Measurements from ENCODE around the gene CAMKK2.
"Not testable (repeated sequence)": the region's sequence is repeated elsewhere in the genome, so short reads cannot be mapped to it uniquely, and the experiment has no call there.

The CAMKK2 gene

GRCh38 chr12:121279071-121279375, 17.5 kb downstream of the CAMKK2 start:
- no peak for DNase-seq (ENCODE audit: low read depth)

DNA sequence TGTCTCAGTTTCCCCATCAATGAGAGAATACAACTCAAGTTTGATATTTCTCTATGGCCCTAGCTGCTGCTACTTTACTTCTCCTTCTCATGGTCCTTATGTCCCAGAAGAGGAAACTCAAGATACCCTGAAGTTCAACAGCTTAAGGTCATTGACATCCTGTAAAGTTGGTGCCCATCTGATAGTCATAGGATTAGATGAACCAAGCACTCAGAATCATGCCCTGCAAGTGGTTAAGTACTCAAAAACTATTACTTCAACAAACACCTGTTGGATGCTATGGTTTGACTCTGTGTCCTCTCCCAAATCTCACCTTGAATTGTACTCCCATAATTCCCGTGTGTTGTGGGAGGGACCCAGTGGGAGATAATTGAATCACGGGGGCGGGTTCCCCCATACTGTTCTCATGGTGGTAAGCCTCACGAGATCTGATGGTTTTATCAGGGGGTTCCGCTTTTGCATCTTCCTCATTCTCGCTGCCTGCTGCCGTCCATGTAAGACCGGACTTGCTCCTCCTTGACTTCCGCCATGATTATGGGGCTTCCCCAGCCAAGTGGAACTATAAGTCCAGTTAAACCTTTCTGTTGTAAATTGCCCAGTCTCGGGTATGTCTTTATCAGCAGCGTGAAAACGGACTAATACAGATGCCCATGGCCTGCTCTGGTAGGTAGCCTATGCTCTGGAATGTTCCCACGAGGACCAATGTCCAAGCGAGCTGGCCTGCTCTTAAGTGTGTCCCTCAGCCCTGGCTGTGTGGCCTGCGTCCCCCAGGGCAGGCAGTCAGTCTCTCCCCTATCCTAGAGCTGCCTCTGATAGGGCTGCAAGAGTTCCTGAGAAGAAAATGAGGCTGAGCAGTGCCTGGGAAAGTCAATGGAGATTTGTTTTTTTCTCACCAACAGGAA, 18.1 kb downstream of the CAMKK2 start:
- DNase-seq (ENCODE audit: low read depth), result no peak

DNA sequence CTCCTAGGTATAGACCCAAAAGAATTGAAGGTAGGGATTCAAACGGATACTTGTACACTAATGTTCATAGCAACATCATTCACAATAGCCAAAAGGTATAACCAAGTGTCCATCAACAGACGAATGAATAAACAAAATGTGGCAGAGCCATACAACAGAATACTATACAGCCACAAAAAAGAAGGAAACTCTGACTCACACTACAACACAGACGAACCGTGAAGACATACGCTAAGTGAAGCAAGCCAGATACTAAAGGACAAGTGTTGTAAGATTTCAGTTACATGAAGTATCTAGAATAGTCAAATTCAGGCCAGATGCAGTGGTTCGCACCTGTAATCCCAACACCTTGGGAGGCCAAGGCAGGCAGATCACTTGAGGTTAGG, 19.1 kb downstream of the CAMKK2 start:
- no peak for DNase-seq (ENCODE audit: low read depth)

DNA sequence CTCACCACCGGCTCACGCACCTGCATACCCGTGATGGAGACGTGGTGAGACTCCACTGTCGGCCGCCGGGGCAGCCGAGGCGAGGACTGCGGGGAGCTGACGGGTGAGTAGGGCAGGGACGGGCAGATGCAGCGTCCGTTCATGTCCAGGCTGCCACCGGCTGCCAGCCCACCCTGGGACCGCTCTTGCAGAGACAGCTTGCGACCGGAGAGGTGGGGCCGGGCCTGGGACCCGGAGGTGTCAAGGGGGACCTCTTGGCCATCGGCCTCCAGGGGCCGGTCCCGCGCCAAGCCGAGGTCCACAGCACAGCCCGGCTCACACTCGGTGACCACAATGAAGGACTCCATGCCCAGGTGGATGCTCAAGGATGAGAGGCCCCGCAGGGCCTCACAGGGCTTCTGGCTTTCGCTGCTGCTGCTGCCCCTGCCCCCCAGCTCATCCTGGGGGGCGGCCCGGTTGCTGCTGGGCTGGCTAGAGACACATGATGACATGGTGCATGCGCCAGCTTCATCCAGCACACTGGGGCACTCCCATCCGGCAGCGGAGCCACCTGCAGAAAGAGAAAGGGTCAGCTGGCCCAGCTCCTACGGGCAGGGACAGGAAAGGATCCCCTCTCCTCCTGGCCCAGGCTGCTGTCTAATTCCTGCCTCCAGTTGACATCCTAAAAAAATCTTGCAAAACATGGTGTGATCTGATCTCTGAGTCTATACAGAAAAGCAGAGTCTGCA, 22.3 kb downstream of the CAMKK2 start:
- DNase-seq (ENCODE audit: low read depth), result no peak

- no peak for DNase-seq (ENCODE audit: low read depth)
These were observed 23.1 kb downstream of the CAMKK2 start for GRCh38 chr12:121273364-121273896.

DNA sequence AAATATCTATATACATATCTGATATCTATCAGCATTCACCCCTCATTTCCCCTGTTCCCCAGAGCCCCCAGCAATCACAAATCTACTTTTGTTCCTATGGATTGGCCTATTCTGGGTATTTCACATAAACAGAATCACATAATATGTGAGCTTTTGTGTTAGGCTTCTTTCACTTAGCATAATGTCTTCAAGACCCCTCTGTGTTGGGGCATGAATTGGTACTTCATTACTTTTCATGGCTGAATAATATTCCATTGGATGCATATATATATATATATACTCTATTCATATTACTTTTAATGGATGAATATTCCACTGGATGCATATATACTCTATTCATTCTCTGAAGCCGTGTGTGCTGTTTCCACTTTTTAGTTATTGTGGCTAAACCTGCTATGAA, 28.7 kb downstream of the CAMKK2 start:
- no peak for DNase-seq (ENCODE audit: low read depth)

DNA sequence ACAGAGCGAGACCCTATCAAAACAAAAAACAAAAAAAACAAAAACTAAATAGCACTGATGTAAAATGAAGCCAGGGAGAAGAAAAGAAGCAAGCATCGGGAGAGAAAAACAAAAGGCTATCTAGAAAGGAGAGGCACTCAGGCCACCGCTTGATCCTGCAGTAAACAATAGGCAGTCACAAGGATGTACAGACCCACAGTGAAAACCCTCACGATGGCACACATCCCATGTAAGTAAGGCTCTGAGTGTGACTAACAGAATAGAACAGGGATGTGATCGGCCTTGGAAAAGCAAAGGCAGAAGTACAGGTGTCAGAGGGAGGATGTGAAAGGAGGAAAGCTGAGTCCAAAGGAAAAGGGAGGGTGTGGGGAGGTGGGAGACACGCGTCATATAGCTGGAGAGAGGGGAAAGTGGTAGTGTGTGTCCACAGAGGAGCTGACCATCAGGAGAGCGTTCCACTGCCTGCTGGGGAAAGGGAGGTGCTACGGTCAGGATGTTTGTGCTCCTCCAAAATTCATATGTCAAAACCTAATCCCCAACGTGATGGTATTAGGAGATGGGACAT, 31.5 kb downstream of the CAMKK2 start:
- DNase-seq (ENCODE audit: low read depth), result no peak

GRCh38 chr12:121264135-121264534, 32.4 kb downstream of the CAMKK2 start:
- DNase-seq (ENCODE audit: low read depth), result no peak

DNA sequence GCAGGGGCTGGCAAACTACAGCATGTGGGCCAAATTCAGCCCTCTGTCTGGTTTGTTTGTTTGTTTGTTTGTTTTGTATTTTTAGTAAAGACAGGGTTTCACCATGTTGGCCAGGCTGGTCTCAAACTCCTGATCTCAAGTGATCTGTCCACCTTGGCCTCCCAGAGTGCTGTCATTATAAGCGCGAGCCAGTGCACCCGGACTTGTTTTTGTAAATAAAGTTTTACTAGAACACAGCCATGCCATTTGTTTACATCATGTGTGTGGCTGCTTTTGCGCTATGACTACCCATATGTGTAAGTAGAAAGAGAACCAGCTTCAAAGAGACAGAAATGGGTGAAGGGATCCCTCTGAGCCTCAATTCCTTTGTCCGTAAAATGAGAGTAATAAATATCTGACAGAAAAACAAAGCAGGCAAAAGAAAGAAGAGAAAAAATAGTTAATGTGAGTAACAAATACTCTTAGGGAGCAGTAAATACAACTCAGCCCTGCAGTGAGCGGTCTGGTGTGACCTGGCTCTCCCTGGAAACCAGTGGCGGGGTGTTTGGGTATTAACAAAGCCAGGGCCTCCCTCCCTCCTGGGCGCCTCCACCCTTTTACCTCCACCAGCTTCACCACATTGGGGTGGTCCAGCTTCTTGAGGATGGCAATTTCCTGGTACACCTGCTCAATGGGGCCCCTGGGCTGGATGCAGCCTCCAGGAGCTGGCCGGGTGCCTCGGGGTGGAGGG, 33.1 kb downstream of the CAMKK2 start:
- no peak for DNase-seq (ENCODE audit: low read depth)

GRCh38 chr12:121261398-121261797, 35.1 kb downstream of the CAMKK2 start:
- DNase-seq (ENCODE audit: low read depth), result no peak

- no peak for DNase-seq (ENCODE audit: low read depth)
These were observed 36.4 kb downstream of the CAMKK2 start for GRCh38 chr12:121260091-121260490.

- DNase-seq (ENCODE audit: low read depth), result no peak
These were observed 37.4 kb downstream of the CAMKK2 start for GRCh38 chr12:121259074-121259473.

DNA sequence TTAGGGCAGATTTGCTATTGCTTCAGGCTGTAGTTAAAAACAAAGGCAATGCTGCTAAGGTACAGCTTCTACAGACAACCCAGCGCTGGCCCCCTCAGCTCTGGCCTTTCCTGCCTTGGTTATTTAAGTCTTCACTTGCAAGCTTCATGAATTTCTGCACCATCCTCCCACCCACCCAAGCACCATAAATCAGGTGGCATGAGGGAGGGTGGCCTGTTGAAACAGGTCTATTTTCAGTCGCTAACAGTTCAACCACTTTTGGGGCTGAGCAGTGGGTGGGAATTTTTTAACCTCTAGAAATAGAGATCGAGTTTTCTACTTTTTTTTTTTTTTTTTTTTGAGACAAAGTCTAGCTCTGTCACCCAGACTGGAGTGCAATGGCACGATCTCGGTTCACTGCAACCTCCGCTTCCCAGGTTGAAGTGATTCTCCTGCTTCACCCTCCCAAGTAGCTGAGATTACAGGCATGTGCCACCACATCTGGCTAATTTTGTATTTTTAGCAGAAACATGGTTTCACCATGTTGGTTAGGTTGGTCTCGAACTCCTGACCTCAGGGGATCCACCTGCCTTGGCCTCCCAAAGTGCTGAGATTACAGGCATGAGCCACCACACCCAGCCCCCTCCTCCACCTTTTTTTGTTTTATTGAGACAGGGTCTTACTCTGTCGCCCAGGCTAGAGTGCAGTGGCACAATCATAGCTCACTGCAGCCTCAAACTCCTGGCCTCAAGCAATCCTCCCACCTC, 38.6 kb downstream of the CAMKK2 start:
- not testable (repeated sequence) for DNase-seq (ENCODE audit: low read depth)

GRCh38 chr12:121255433-121255832, 41.1 kb downstream of the CAMKK2 start:
- no peak for DNase-seq (ENCODE audit: low read depth)

GRCh38 chr12:121253638-121254335, 42.7 kb downstream of the CAMKK2 start:
- DNase-seq (ENCODE audit: low read depth), result no peak

GRCh38 chr12:121252712-121253345, 43.7 kb downstream of the CAMKK2 start:
- DNase-seq (ENCODE audit: low read depth), result no peak

- DNase-seq (ENCODE audit: low read depth), result no peak
These were observed 44.7 kb downstream of the CAMKK2 start for GRCh38 chr12:121251838-121252237.

DNA sequence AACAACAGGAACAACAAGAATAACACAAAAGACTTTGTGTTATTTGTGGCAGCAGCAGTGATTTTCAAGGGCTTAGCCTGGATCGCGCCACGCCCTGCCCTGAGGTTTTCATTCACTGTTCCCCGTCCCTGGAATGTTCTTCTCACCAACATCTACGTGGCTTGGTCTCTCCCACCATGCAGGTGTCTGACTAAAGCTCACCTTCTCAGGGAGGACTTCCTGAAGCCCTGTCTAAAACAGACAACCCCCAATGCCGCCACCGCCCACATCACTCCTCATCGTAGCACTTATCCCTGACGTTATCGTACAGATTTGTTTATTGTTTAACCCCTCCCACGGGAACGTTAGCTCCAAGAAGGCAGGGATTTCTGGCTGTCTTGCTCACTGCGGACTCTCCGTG, 46.1 kb downstream of the CAMKK2 start:
- no peak for DNase-seq (ENCODE audit: low read depth)

GRCh38 chr12:121248622-121249021, 47.9 kb downstream of the CAMKK2 start:
- DNase-seq (ENCODE audit: low read depth), result no peak

- DNase-seq (ENCODE audit: low read depth), result no peak
These were observed 49.5 kb downstream of the CAMKK2 start for GRCh38 chr12:121246893-121247557.

Data from EH (cell line).